Liver (tissue), 9 donors: ENCODE results near the gene JAG1. TPM values are rescaled to one million over a fixed set of nuclear protein-coding genes. Genes with fewer than 3 reads are reported as not detected.

ENCODE experiments used
- DNase-seq: peaks from one replicate; pipeline ENCODE4 v3.0.0-alpha.2; 2017; ENCODE audit warnings: low spot score
- H3K27ac ChIP-seq, 2 donors: one replicate each; pipeline ENCODE4 v1.7.0; 2013; ENCODE audit warnings: inconsistent platforms in 2 of 2, low read length in 2 of 2, control low read depth in 1 of 2, low read depth in 1 of 2, mild to moderate bottlenecking in 1 of 2
- H3K27me3 ChIP-seq, 4 donors: one replicate each; pipeline versions ENCODE4 v1.6.1 to v1.7.0; 2013; ENCODE audit warnings: low read length in 3 of 4, inconsistent platforms in 1 of 4, mild to moderate bottlenecking in 1 of 4, moderate library complexity in 1 of 4; ENCODE audit not compliant: control insufficient read depth in 4 of 4, insufficient read depth in 4 of 4
- H3K36me3 ChIP-seq, 4 donors: one replicate each; pipeline versions ENCODE4 v1.6.1 to v1.7.0; 2013; ENCODE audit warnings: low read length in 3 of 4, mild to moderate bottlenecking in 3 of 4, low read depth in 1 of 4, moderate library complexity in 1 of 4; ENCODE audit not compliant: control insufficient read depth in 4 of 4, insufficient read depth in 3 of 4
- H3K4me1 ChIP-seq, 4 donors: one replicate each; pipeline versions ENCODE4 v1.6.1 to v1.7.0; 2013; ENCODE audit warnings: low read length in 3 of 4, mild to moderate bottlenecking in 3 of 4, moderate library complexity in 1 of 4; ENCODE audit not compliant: control insufficient read depth in 4 of 4, insufficient read depth in 4 of 4
- H3K4me3 ChIP-seq, 3 donors: one replicate each; pipeline versions ENCODE4 v1.6.1 to v1.7.0; 2013; ENCODE audit warnings: low read length in 3 of 3, control low read depth in 1 of 3, low read depth in 1 of 3, mild to moderate bottlenecking in 1 of 3
- H3K9ac ChIP-seq, 2 donors: one replicate each; pipeline ENCODE4 v1.7.0; 2013; ENCODE audit warnings: low read length in 2 of 2, mild to moderate bottlenecking in 2 of 2, moderate library complexity in 2 of 2, control low read depth in 1 of 2, low read depth in 1 of 2
- H3K9me3 ChIP-seq, 4 donors: one replicate each; pipeline versions ENCODE4 v1.6.1 to v1.7.0; 2013; ENCODE audit warnings: low read length in 3 of 4; ENCODE audit not compliant: control insufficient read depth in 4 of 4
- ATF3 ChIP-seq: IDR thresholded peaks from 2 replicates; pipeline ENCODE4 v1.6.1; 2016; ENCODE audit warnings: antibody characterized with exemption
- CTCF ChIP-seq: fragments of 150-350 bp; IDR thresholded peaks from 2 replicates; pipeline ENCODE4 v1.5.1; 2017; ENCODE audit warnings: improper control_type of control experiment, low read depth, low read length; ENCODE audit not compliant: missing input control
- EGR1 ChIP-seq, 2 donors: IDR thresholded peaks; 2 replicates each; pipeline ENCODE4 v1.6.1; 2016 to 2018; ENCODE audit warnings: antibody characterized with exemption in 2 of 2, low read depth in 2 of 2
- FOXA1 ChIP-seq: IDR thresholded peaks from 2 replicates; pipeline ENCODE4 v1.6.1; 2016; ENCODE audit warnings: antibody characterized with exemption
- FOXA2 ChIP-seq: IDR thresholded peaks from 2 replicates; pipeline ENCODE4 v1.6.1; 2016; ENCODE audit warnings: antibody characterized with exemption
- GABPA ChIP-seq, 2 donors: IDR thresholded peaks in 1 of 2; conservative IDR thresholded peaks in 1 of 2; 2 replicates each; pipeline ENCODE4 v1.6.1; 2016; ENCODE audit warnings: antibody characterized with exemption in 2 of 2, mild to moderate bottlenecking in 1 of 2, moderate library complexity in 1 of 2
- HNF4A ChIP-seq, 2 donors: conservative IDR thresholded peaks; 2 replicates each; pipeline ENCODE4 v1.6.1; 2016; ENCODE audit warnings: antibody characterized with exemption in 2 of 2, mild to moderate bottlenecking in 2 of 2
- HNF4G ChIP-seq: IDR thresholded peaks from 2 replicates; pipeline ENCODE4 v1.6.1; 2016; ENCODE audit warnings: antibody characterized with exemption
- JUND ChIP-seq, 2 donors: IDR thresholded peaks; 2 replicates each; pipeline ENCODE4 v1.6.1; 2016; ENCODE audit warnings: antibody characterized with exemption in 2 of 2
- MAX ChIP-seq: IDR thresholded peaks from 2 replicates; pipeline ENCODE4 v1.6.1; 2016; ENCODE audit warnings: antibody characterized with exemption
- NR2F2 ChIP-seq: IDR thresholded peaks from 2 replicates; pipeline ENCODE4 v1.6.1; 2016; ENCODE audit warnings: antibody characterized with exemption
- RAD21 ChIP-seq, 2 donors: IDR thresholded peaks; 2 replicates each; pipeline ENCODE4 v1.6.1; 2016; ENCODE audit warnings: antibody characterized with exemption in 2 of 2, mild to moderate bottlenecking in 2 of 2
- REST ChIP-seq: IDR thresholded peaks from 2 replicates; pipeline ENCODE4 v1.6.1; 2016; ENCODE audit warnings: antibody characterized with exemption, mild to moderate bottlenecking
- RXRA ChIP-seq, 2 donors: IDR thresholded peaks; 2 replicates each; pipeline ENCODE4 v1.6.1; 2017 to 2018; ENCODE audit warnings: antibody characterized with exemption in 2 of 2, mild to moderate bottlenecking in 1 of 2
- SP1 ChIP-seq: IDR thresholded peaks from 2 replicates; pipeline ENCODE4 v1.6.1; 2018; ENCODE audit warnings: antibody characterized with exemption, mild to moderate bottlenecking
- TAF1 ChIP-seq: conservative IDR thresholded peaks from 2 replicates; pipeline ENCODE4 v1.6.1; 2016; ENCODE audit warnings: antibody characterized with exemption, mild to moderate bottlenecking
- YY1 ChIP-seq: IDR thresholded peaks from 2 replicates; pipeline ENCODE4 v1.6.1; 2016; ENCODE audit warnings: antibody characterized with exemption, mild to moderate bottlenecking
- ZBTB33 ChIP-seq: IDR thresholded peaks from 2 replicates; pipeline ENCODE4 v1.6.1; 2016; ENCODE audit warnings: antibody characterized with exemption
- WGBS: extraction: QIAGEN DNeasy Blood & Tissue Kit; methylation state at CpG from one replicate; pipeline ENCODE4 v1.1.7; 2013; 5-methylcytosine and 5-hydroxymethylcytosine counted together
- polyA plus RNA-seq, 2 donors: library from polyadenylated mRNA; stranded (reverse) in 1 of 2; unstranded in 1 of 2; fragments of 200-250 nt in 1 of 2; fragments of >200 nt in 1 of 2; fragmentation: Nextera tagmentation in 1 of 2; extraction: Ambion mirVana in 1 of 2; gene quantifications; one replicate each; pipeline versions ENCODE4 v1.2.1 to v1.2.3, GENCODE V29; 2013 to 2015
- total RNA-seq, 2 donors: library from RNA; depleted of rRNA; stranded (reverse); fragments of >200 nt; gene quantifications; one replicate each; pipeline ENCODE4 v1.2.3, GENCODE V29; 2014
- donor health status: healthy.
- donor health status: healthy.
- donor health status: healthy.
- donor health status: healthy.
- donor health status: healthy.

Gene JAG1
- total and polyA plus RNA-seq, 4 donors, result 1.8 to 16.6 (median 4.6) TPM

- Histone ChIP-seq H3K36me3 (peaks cover 0 to 10% (median 1%) of the 10 kb centered on the region in 4 donors), H3K4me1 (no peaks in the 10 kb centered on the region), H3K4me3 (no peak overlapping the region), H3K9me3 (no peaks in the 10 kb centered on the region), H3K9ac (no peak overlapping the region), H3K27ac (no peak overlapping the region), H3K27me3 (no peaks in the 10 kb centered on the region)
- DNase-seq, result no peak
- TF ChIP-seq ATF3 (no peak), FOXA2 (no peak), NR2F2 (no peak), RAD21 (IDR thresholded peaks at IDR 0.05) (no peak), GABPA (IDR thresholded peaks at IDR 0.05 in 1 of 2, conservative IDR thresholded peaks at IDR 0.05 in 1 of 2) (no peak), EGR1 (IDR thresholded peaks at IDR 0.05; ENCODE audit: low read depth in 2 of 2) (no peak), HNF4G (no peak), JUND (IDR thresholded peaks at IDR 0.05) (no peak), TAF1 (no peak), MAX (no peak), SP1 (no peak), REST (no peak), FOXA1 (no peak), CTCF (no peak)
- WGBS, result 100% methylated on average over 1 of the region's 1 CpG
These were observed 76.2 kb downstream of the JAG1 start for GRCh38 chr20:10597637-10598036.

GRCh38 chr20:10596710-10597121, 77.1 kb downstream of the JAG1 start:
- no peaks in the 10 kb centered on the region for H3K27me3 ChIP-seq
- H3K4me3 ChIP-seq, result no peak overlapping the region
- DNase-seq, result no peak
- peaks cover 0 to 8% (median under 1%) of the 10 kb centered on the region in 4 donors for H3K36me3 ChIP-seq
- H3K4me1 ChIP-seq, result no peaks in the 10 kb centered on the region
- no peaks in the 10 kb centered on the region for H3K9me3 ChIP-seq
- H3K9ac ChIP-seq, result no peak overlapping the region
- H3K27ac ChIP-seq, result no peak overlapping the region
- WGBS, result 88% methylated on average over 4 of the region's 4 CpGs
- TF ChIP-seq JUND (IDR thresholded peaks at IDR 0.05), result no peak
- no peak for TF ChIP-seq NR2F2
- TF ChIP-seq MAX, result no peak
- no peak for TF ChIP-seq SP1
- no peak for TF ChIP-seq REST
- TF ChIP-seq HNF4G, result no peak
- no peak for TF ChIP-seq RXRA (IDR thresholded peaks at IDR 0.05)
- TF ChIP-seq FOXA1, result no peak
- TF ChIP-seq ATF3, result no peak
- TF ChIP-seq YY1, result no peak
- TF ChIP-seq EGR1 (IDR thresholded peaks at IDR 0.05; ENCODE audit: low read depth in 2 of 2), result no peak
- no peak for TF ChIP-seq RAD21 (IDR thresholded peaks at IDR 0.05)
- no peak for TF ChIP-seq HNF4A (conservative IDR thresholded peaks at IDR 0.05)
- no peak for TF ChIP-seq ZBTB33
- TF ChIP-seq TAF1, result no peak
